WTC11 (cell line): ENCODE data around the gene GALK2. TPM values are rescaled to one million over a fixed set of nuclear protein-coding genes. Genes with fewer than 3 reads are reported as not detected.

Experiments used
- ATAC-seq: fragments of 200-7000 bp; cut with Tn5 transposase; 2 replicates; pipeline ENCODE4 v1.10.0; 2021; ENCODE audit warnings: mild to moderate bottlenecking, moderate library complexity
- CTCF ChIA-PET: fragments of 300-600 bp; sonication (Branson Sonifier 250); formaldehyde crosslinking; loops from one replicate; lab custom pipeline; 2021; ENCODE audit warnings: antibody characterized with exemption; lab: Charles Lee
- POLR2A ChIA-PET: fragments of 350-600 bp; sonication (Branson Sonifier 250); formaldehyde crosslinking; loops from one replicate; lab custom pipeline; 2021; ENCODE audit warnings: antibody characterized with exemption; lab: Charles Lee
- DNase-seq: peaks from one replicate; pipeline ENCODE4 v3.0.0; 2021; ENCODE audit warnings: low spot score
- H3K27ac Mint-ChIP-seq: 2 replicates; pipeline ENCODE4 v1.8.0; 2021; ENCODE audit warnings: mixed read lengths
- H3K27me3 Mint-ChIP-seq: 2 replicates; pipeline ENCODE4 v1.8.0; 2021; ENCODE audit warnings: low read depth, mild to moderate bottlenecking, moderate library complexity, mixed read lengths
- H3K36me3 Mint-ChIP-seq: 2 replicates; pipeline ENCODE4 v1.8.0; 2021; ENCODE audit warnings: mixed read lengths
- H3K4me1 Mint-ChIP-seq: 2 replicates; pipeline ENCODE4 v1.8.0; 2022; ENCODE audit warnings: mixed read lengths
- H3K4me3 Mint-ChIP-seq: 2 replicates; pipeline ENCODE4 v1.8.0; 2021; ENCODE audit warnings: mild to moderate bottlenecking, moderate library complexity, mixed read lengths
- H3K9me3 Mint-ChIP-seq: 2 replicates; pipeline ENCODE4 v1.8.0; 2021; ENCODE audit warnings: mixed read lengths
- AFF4 ChIP-seq: sonication (generic); formaldehyde crosslinking; IDR thresholded peaks from 2 replicates; pipeline ENCODE4 v1.8.1; 2023; ENCODE audit warnings: mild to moderate bottlenecking, missing genetic modification reagents, borderline replicate concordance
- GRHL2 ChIP-seq: fragments of 250-450 bp; sonication (Bioruptor Pico); IDR thresholded peaks from 2 replicates; pipeline ENCODE4 v1.8.0; 2022; ENCODE audit warnings: mild to moderate bottlenecking, moderate library complexity; ENCODE audit not compliant: insufficient replicate concordance, severe bottlenecking
- GTF2I ChIP-seq: fragments of 250-450 bp; sonication (Bioruptor Pico); conservative IDR thresholded peaks from 2 replicates; pipeline ENCODE4 v1.4.0; 2021; ENCODE audit warnings: mild to moderate bottlenecking
- JUN ChIP-seq: sonication (generic); formaldehyde crosslinking; IDR thresholded peaks from 2 replicates; pipeline ENCODE4 v1.8.0; 2023; ENCODE audit warnings: mild to moderate bottlenecking, missing genetic modification reagents
- MXD4 ChIP-seq: fragments of 250-450 bp; sonication (Bioruptor Pico); IDR thresholded peaks from 2 replicates; pipeline ENCODE4 v1.8.0; 2021; ENCODE audit warnings: mild to moderate bottlenecking, moderate library complexity, borderline replicate concordance
- NFYB ChIP-seq: sonication (generic); formaldehyde crosslinking; conservative IDR thresholded peaks from 2 replicates; pipeline ENCODE4 v1.8.0; 2022; ENCODE audit warnings: low read depth, missing genetic modification reagents
- NR3C1 ChIP-seq: sonication (generic); formaldehyde crosslinking; conservative IDR thresholded peaks from 2 replicates; pipeline ENCODE4 v1.8.1; 2023; ENCODE audit warnings: low read depth, mild to moderate bottlenecking, missing genetic modification reagents
- PRRX2 ChIP-seq: fragments of 250-450 bp; sonication (Bioruptor Pico); IDR thresholded peaks from 2 replicates; pipeline ENCODE4 v1.8.0; 2021; ENCODE audit warnings: mild to moderate bottlenecking
- RELA ChIP-seq: sonication (generic); formaldehyde crosslinking; IDR thresholded peaks from 2 replicates; pipeline ENCODE4 v1.8.1; 2022; ENCODE audit warnings: missing genetic modification reagents, mild to moderate bottlenecking, borderline replicate concordance
- SMAD3 ChIP-seq: sonication (generic); formaldehyde crosslinking; IDR thresholded peaks from 2 replicates; pipeline ENCODE4 v1.8.0; 2022; ENCODE audit warnings: missing genetic modification reagents, mild to moderate bottlenecking, borderline replicate concordance
- SMAD4 ChIP-seq: sonication (generic); formaldehyde crosslinking; IDR thresholded peaks from 2 replicates; pipeline ENCODE4 v1.8.0; 2022; ENCODE audit warnings: mild to moderate bottlenecking, missing genetic modification reagents
- STAT6 ChIP-seq: sonication (generic); formaldehyde crosslinking; conservative IDR thresholded peaks from 2 replicates; pipeline ENCODE4 v1.8.1; 2023; ENCODE audit warnings: mild to moderate bottlenecking, low read depth, missing genetic modification reagents, moderate library complexity
- USF2 ChIP-seq: sonication (generic); formaldehyde crosslinking; IDR thresholded peaks from 2 replicates; pipeline ENCODE4 v1.8.1; 2023; ENCODE audit warnings: mild to moderate bottlenecking, missing genetic modification reagents, moderate library complexity
- ZNF121 ChIP-seq: sonication (generic); formaldehyde crosslinking; IDR thresholded peaks from 2 replicates; pipeline ENCODE4 v1.8.0; 2023; ENCODE audit warnings: missing genetic modification reagents
- ZNF281 ChIP-seq: sonication (generic); formaldehyde crosslinking; IDR thresholded peaks from 2 replicates; pipeline ENCODE4 v1.8.0; 2023; ENCODE audit warnings: mild to moderate bottlenecking, missing genetic modification reagents
- ZNF512 ChIP-seq: sonication (generic); formaldehyde crosslinking; IDR thresholded peaks from 2 replicates; pipeline ENCODE4 v1.8.1; 2022; ENCODE audit warnings: missing genetic modification reagents, borderline replicate concordance
- total RNA-seq: library from RNA; stranded (reverse); gene quantifications from 3 replicates; pipeline ENCODE4 v1.2.3, GENCODE V29; 2021

Gene GALK2
- total RNA-seq, 1 experiment from 2014 or later: 16.9 TPM

- peaks cover 7% of the 10 kb centered on the region; the same call in 1 of the 2 replicates for H3K9me3 Mint-ChIP-seq
- H3K27ac Mint-ChIP-seq: no peak overlapping the region
- CTCF ChIA-PET: no interaction called here
- POLR2A ChIA-PET: no interaction called here
- ATAC-seq: no peak
- H3K4me3 Mint-ChIP-seq: no peak overlapping the region
- TF ChIP-seq RELA (CRISPR knock-in tag): no peak
- no peaks in the 10 kb centered on the region for H3K27me3 Mint-ChIP-seq
- peaks cover 8% of the 10 kb centered on the region; the same call in 1 of the 2 replicates for H3K4me1 Mint-ChIP-seq
- no peak for DNase-seq
- no peaks in the 10 kb centered on the region for H3K36me3 Mint-ChIP-seq
These were observed 136.5 kb downstream of the GALK2 start for GRCh38 chr15:49306551-49306950.

- ChIA-PET POLR2A (no interaction called here), CTCF (no interaction called here)
- no peak for DNase-seq
- H3K27me3 Mint-ChIP-seq: no peaks in the 10 kb centered on the region
- H3K27ac Mint-ChIP-seq: no peak overlapping the region
- peaks cover 2% of the 10 kb centered on the region; the same call in 1 of the 2 replicates for H3K36me3 Mint-ChIP-seq
- H3K4me3 Mint-ChIP-seq: no peak overlapping the region
- peaks cover 8% of the 10 kb centered on the region; the same call in 1 of the 2 replicates for H3K9me3 Mint-ChIP-seq
- no peak for ATAC-seq
- H3K4me1 Mint-ChIP-seq: peaks cover 8% of the 10 kb centered on the region; the same call in 1 of the 2 replicates
- TF ChIP-seq NR3C1 (CRISPR knock-in tag) (no peak), ZNF121 (no peak), GTF2I (CRISPR knock-in tag) (no peak), JUN (no peak), USF2 (CRISPR knock-in tag) (no peak), PRRX2 (CRISPR knock-in tag) (no peak), SMAD3 (CRISPR knock-in tag) (no peak), NFYB (CRISPR knock-in tag) (no peak), STAT6 (CRISPR knock-in tag) (no peak), GRHL2 (CRISPR knock-in tag) (no peak), ZNF512 (CRISPR knock-in tag) (no peak), SMAD4 (CRISPR knock-in tag) (no peak), ZNF281 (CRISPR knock-in tag) (no peak), AFF4 (no peak), MXD4 (no peak)
- TF ChIP-seq, all 79 proteins: peak for 0
These were observed 138.6 kb downstream of the GALK2 start for GRCh38 chr15:49308686-49309085.
